Activated T-cell treated with anti-CD3 and anti-CD28 coated beads, Interleukin-2, amount 50 U/mL, for 4 hours (primary cell): ENCODE data around the gene CD59. TPM values are rescaled to one million over a fixed set of nuclear protein-coding genes. Genes with fewer than 3 reads are reported as not detected.

ENCODE experiments used
- ATAC-seq, 2 donors: fragments of 200-7000 bp; cut with Tn5 transposase; one replicate each; pipeline ENCODE4 v1.10.0; 2021
- DNase-seq: peaks from one replicate; pipeline ENCODE4 v3.0.0-alpha.2; 2020
- H3K27me3 Mint-ChIP-seq: one replicate; pipeline ENCODE4 v1.8.0; 2021; ENCODE audit warnings: low read depth, mixed read lengths
- H3K36me3 Mint-ChIP-seq: one replicate; pipeline ENCODE4 v1.8.0; 2022; ENCODE audit warnings: mixed read lengths; ENCODE audit not compliant: insufficient read depth
- H3K4me1 Mint-ChIP-seq: one replicate; pipeline ENCODE4 v1.8.0; 2021; ENCODE audit warnings: low read depth, mixed read lengths
- H3K4me3 Mint-ChIP-seq: one replicate; pipeline ENCODE4 v1.8.0; 2021; ENCODE audit warnings: mild to moderate bottlenecking, moderate library complexity, mixed read lengths
- H3K9me3 Mint-ChIP-seq: one replicate; pipeline ENCODE4 v1.8.0; 2021; ENCODE audit warnings: mixed read lengths
- total RNA-seq, 3 donors: library from RNA; stranded (reverse); gene quantifications; one replicate each; pipeline ENCODE4 v1.2.1, GENCODE V29; 2021

Gene CD59
- total RNA-seq, 3 donors from 2014 or later = 27.8 to 44.8 (median 30.0) TPM

DNA sequence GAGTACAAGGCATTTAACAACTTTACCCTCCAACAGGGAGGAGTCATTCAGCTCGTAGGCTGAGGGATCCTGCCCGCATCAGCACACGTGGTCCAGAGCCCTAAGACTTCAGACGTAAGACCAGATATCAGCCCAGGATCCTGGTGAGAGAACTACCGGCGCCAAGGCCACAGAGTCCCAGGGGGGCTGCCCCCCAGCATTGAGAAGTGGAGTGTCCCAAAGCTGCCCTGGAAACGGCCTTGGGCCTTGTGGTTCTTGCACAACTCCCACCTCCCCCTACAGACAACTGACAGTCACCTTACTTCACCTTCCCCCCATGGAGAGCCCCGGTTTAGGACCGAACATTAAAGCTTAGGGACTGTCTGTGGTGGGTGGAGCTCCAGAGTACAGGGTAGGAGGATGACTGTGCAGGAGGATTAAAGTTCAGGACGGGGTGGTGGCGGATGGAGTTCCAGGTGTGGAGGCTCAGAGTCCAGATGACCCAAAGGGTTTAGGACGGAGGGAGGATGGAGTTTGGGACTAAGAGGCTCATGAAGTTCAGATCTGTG is 36.6 kb downstream of the CD59 start:
- no peaks in the 10 kb centered on the region for H3K36me3 Mint-ChIP-seq
- no peak for DNase-seq
- H3K27me3 Mint-ChIP-seq = peaks cover 18% of the 10 kb centered on the region
- H3K9me3 Mint-ChIP-seq = no peaks in the 10 kb centered on the region
- H3K4me3 Mint-ChIP-seq = peak overlapping the region; percentile 78
- H3K4me1 Mint-ChIP-seq = peaks cover 15% of the 10 kb centered on the region
- no peak for ATAC-seq

DNA sequence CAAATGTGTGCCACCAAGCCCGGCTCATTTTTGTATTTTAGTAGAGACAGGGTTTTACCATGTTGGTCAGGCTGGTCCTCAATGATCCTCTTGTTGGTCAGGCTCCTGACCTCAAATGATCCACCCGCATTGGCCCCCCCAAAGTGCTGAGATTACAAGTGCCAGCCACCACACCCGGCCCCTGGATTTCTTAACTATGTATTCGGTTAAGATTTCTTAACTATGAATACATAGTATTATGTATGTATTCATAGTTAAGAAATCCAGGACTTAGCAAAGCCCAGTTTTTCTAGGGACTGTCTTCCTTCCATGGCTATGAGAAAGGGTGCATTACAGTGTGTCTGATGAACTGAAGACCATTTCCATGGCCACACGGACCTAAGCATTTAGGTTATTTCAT is 37.3 kb downstream of the CD59 start:
- H3K4me3 Mint-ChIP-seq = no peak overlapping the region
- H3K36me3 Mint-ChIP-seq = no peaks in the 10 kb centered on the region
- H3K4me1 Mint-ChIP-seq = peaks cover 15% of the 10 kb centered on the region
- DNase-seq (no peak), ATAC-seq (no peak)
- H3K27me3 Mint-ChIP-seq = peaks cover 18% of the 10 kb centered on the region
- no peaks in the 10 kb centered on the region for H3K9me3 Mint-ChIP-seq

DNA sequence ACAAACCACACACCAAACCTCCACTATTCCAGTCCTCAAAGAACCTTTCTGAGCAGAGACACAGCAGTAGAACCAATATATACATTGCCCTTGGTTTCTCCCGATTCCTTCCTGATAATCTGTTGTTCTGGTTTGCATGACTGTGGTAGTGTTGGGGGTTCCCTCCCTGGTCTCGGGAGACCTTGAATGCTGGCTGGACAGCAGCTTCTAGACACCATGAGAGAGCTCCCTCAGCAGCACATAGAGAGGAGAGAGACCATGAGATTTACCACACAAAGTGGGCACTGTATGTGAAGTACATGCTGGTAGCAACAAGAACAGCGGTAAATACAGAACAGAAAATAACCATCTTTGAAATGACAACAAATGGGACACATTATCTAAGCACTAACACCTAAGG is 38.2 kb downstream of the CD59 start:
- Mint-ChIP-seq H3K27me3 (peaks cover 18% of the 10 kb centered on the region), H3K4me3 (no peak overlapping the region), H3K36me3 (no peaks in the 10 kb centered on the region), H3K9me3 (no peaks in the 10 kb centered on the region), H3K4me1 (peaks cover 15% of the 10 kb centered on the region)
- DNase-seq (no peak), ATAC-seq (no peak)

GRCh38 chr11:33696931-33697638 is 39.1 kb downstream of the CD59 start:
- Mint-ChIP-seq H3K9me3 (no peaks in the 10 kb centered on the region), H3K4me3 (no peak overlapping the region), H3K4me1 (peaks cover 15% of the 10 kb centered on the region), H3K36me3 (no peaks in the 10 kb centered on the region), H3K27me3 (peaks cover 18% of the 10 kb centered on the region)
- no peak for DNase-seq
- no peak for ATAC-seq

DNA sequence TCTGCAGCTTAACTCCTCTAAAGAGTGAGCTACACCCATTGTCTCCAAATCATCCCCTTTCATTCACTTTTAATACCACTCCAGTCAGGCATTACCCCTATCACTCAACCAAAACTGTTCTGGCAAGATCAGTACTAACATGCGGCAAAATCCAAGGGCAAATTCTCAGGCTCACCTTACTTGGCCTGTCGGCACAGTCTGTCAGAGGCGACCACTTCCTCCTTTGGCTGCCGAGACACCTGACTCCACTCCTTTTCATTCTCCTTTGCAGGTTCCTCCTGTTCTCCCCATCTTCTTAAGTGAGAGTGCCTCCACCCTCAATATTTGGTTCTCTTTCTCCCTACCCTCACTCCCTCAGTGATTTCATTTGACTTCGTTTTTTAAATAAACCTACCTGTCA is 39.8 kb downstream of the CD59 start:
- Mint-ChIP-seq H3K4me1 (peaks cover 13% of the 10 kb centered on the region), H3K9me3 (no peaks in the 10 kb centered on the region), H3K4me3 (no peak overlapping the region), H3K36me3 (no peaks in the 10 kb centered on the region), H3K27me3 (peaks cover 18% of the 10 kb centered on the region)
- ATAC-seq (no peak), DNase-seq (no peak)

- H3K4me1 Mint-ChIP-seq = peaks cover 6% of the 10 kb centered on the region
- peaks cover 18% of the 10 kb centered on the region for H3K27me3 Mint-ChIP-seq
- no peak overlapping the region for H3K4me3 Mint-ChIP-seq
- no peaks in the 10 kb centered on the region for H3K9me3 Mint-ChIP-seq
- H3K36me3 Mint-ChIP-seq = no peaks in the 10 kb centered on the region
- ATAC-seq = no peak
- no peak for DNase-seq
These were observed 41.1 kb downstream of the CD59 start for GRCh38 chr11:33695051-33695566.

DNA sequence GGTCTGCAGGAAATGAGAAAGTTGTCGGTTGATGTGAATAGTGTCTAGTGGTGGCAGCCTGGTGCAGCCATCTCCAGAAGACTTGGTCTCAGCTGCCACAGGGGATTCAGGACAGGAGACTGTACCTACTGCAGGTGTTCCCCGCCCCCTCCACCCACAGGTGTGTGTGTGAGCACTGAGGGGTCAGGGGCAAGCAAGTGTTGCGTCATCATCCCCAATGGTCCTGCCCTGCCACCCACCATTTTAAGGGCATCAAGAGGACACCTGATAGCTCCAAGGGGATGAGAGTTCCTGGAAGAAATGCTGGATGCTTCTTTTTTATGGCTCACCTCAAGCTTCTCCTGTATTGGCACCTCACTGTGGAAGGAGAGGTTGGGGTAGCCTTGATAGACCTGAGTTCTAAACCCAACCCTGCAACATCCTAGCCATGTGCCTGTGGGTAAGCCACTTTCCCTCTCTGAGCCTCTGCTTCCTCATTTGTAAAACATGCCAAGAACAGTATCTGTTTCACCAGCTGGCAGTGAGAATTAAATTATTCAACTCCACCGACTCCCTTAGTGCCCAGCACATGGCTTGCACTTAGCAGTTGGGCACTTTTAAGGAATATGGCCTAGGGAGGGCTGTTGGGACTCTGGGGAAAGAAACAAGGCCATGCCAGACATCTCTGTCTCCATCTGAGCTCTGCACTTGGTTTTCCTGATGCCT is 41.7 kb downstream of the CD59 start:
- Mint-ChIP-seq H3K27me3 (peaks cover 18% of the 10 kb centered on the region), H3K9me3 (no peaks in the 10 kb centered on the region), H3K4me3 (no peak overlapping the region), H3K36me3 (no peaks in the 10 kb centered on the region), H3K4me1 (peaks cover 2% of the 10 kb centered on the region)
- DNase-seq (no peak), ATAC-seq (no peak)

DNA sequence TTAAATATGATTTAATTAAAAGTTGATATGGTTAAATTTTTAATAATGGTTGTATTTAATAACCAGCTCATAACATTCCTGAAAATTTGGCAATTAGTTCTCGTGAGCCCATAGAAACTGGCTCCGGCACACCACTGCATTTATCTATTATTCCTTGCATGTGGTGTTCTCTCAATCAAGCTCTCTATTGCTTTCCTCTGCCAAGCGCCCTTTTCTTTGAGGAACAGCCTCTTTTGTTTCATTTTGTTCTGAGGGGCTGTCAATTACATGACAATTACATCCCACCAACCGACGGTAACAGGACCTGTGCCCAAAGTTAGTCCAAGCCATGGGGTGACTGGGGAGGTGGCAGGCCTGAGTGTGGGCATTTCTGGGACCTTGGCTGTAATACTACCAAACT is 43.7 kb downstream of the CD59 start:
- no peaks in the 10 kb centered on the region for H3K36me3 Mint-ChIP-seq
- ATAC-seq = no peak
- no peak for DNase-seq
- H3K9me3 Mint-ChIP-seq = peaks cover under 1% of the 10 kb centered on the region
- peaks cover 13% of the 10 kb centered on the region for H3K27me3 Mint-ChIP-seq
- no peak overlapping the region for H3K4me3 Mint-ChIP-seq
- H3K4me1 Mint-ChIP-seq = peaks cover 2% of the 10 kb centered on the region

DNA sequence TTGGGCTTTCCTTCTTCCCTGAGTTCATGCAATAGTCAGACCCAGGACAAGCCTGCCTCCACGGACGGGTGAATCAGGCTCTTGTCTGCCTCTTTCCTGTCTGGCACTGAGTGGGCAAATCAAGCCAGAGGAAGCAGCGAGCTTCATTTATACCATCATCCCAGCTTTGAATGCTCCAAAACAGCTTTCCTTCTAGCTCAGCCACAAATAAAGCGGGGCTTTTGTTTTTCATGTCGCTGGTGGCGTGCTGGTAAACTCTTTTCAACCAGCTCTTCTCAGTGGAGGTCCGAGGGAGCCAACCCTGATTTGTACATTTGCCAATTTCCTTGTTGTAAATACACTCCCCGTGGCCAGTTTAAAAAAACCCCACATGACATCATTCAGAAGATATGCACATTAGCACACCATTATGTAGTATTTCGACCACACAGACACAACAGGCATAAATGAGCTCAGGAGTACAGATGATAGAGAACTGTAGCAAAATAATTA is 44.2 kb downstream of the CD59 start:
- H3K4me1 Mint-ChIP-seq = peaks cover 2% of the 10 kb centered on the region
- no peak for DNase-seq
- peaks cover 14% of the 10 kb centered on the region for H3K27me3 Mint-ChIP-seq
- H3K4me3 Mint-ChIP-seq = no peak overlapping the region
- peaks cover 4% of the 10 kb centered on the region for H3K9me3 Mint-ChIP-seq
- no peaks in the 10 kb centered on the region for H3K36me3 Mint-ChIP-seq
- ATAC-seq = no peak

DNA sequence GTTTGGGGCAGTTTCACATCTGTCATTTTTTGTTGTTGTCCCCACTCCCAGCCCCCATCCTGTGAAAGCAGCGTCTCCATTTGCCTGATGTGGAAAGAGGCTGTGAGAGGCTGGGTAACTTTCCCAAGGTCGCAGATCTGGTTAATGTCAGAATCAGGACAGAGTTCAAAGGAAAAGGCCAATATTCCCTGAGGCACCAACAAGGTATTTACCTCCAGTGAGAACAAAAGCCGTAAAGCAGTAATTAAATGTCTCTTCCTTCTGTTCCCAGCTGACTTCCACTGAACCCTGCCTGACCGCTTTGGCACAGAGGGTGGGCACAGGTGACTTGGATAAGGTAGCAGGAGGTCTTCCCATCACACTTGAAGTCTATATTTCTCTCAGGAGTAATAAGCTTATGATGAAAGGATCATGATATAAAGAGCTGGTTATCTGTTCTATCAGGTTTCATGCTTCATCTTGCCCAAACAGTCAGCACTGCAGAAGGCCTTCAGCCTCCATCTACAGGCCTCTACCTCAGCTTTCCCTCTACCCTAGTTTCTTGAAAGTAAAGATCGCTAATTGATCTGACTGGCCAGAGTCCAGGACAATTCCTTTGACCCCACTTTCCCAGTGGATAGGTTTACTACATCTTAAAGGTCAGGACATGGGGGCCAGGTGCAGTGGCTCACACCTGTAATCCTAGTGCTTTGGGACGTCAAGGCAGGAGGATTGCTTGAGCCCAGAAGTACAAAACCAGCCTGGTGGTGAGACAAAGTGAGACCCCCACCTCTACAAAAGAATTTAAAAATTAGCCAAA is 45.0 kb downstream of the CD59 start:
- H3K36me3 Mint-ChIP-seq = no peaks in the 10 kb centered on the region
- ATAC-seq (no peak), DNase-seq (no peak)
- peaks cover under 1% of the 10 kb centered on the region for H3K4me1 Mint-ChIP-seq
- H3K9me3 Mint-ChIP-seq = peaks cover 4% of the 10 kb centered on the region
- no peak overlapping the region for H3K4me3 Mint-ChIP-seq
- H3K27me3 Mint-ChIP-seq = peaks cover 9% of the 10 kb centered on the region

DNA sequence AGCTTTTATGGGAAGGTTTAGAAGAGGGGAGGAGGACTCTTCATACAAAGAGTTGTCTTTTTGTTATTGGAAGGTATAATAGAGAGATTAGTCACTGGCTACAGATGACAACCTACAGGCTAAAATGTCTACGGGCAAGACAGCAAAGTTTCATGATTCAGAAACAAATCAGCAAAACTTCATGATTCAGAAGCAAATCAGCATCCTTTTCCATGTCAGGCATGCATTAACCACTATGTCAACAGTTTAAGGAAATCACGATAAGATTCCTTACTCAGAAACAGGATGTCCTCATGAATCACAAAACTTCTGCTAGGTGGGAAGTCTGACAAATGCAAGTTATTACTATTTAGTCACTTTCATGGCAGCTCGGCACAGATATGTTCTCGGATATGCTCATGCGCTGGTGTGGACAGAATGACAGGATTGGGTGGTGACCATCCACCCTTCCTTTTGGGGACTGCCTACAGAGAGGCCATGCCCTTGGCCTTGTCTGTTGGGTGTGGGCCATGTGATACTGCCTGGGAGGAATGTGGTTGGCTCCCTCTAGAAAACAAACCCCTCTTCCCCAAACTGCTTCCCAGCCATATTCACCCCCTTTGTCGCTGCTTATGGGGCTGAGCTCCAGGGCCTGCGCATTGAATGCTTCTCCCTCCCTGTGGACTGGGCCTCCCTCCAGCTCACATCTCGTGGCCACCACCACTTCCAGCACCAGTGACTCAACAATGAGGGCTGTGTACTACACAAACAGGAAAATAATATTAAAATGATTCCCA is 45.7 kb downstream of the CD59 start:
- H3K27me3 Mint-ChIP-seq = peaks cover 6% of the 10 kb centered on the region
- peak; percentile 66 to 68 for ATAC-seq
- no peaks in the 10 kb centered on the region for H3K4me1 Mint-ChIP-seq
- H3K9me3 Mint-ChIP-seq = peaks cover 4% of the 10 kb centered on the region
- DNase-seq = no peak
- H3K36me3 Mint-ChIP-seq = no peaks in the 10 kb centered on the region
- H3K4me3 Mint-ChIP-seq = no peak overlapping the region

GRCh38 chr11:33689501-33689900 is 46.7 kb downstream of the CD59 start:
- Mint-ChIP-seq H3K27me3 (peaks cover 11% of the 10 kb centered on the region), H3K4me3 (no peak overlapping the region), H3K4me1 (no peaks in the 10 kb centered on the region), H3K9me3 (peaks cover 4% of the 10 kb centered on the region), H3K36me3 (no peaks in the 10 kb centered on the region)
- ATAC-seq (no peak), DNase-seq (no peak)

GRCh38 chr11:33689085-33689484 is 47.1 kb downstream of the CD59 start:
- DNase-seq (no peak), ATAC-seq (no peak)
- no peak overlapping the region for H3K4me3 Mint-ChIP-seq
- no peaks in the 10 kb centered on the region for H3K4me1 Mint-ChIP-seq
- peaks cover 11% of the 10 kb centered on the region for H3K27me3 Mint-ChIP-seq
- peaks cover 4% of the 10 kb centered on the region for H3K9me3 Mint-ChIP-seq
- H3K36me3 Mint-ChIP-seq = no peaks in the 10 kb centered on the region
